Right lobe of liver (tissue), 6 donors: ENCODE results near the gene CFAP43. TPM values are rescaled to one million over a fixed set of nuclear protein-coding genes. Genes with fewer than 3 reads are reported as not detected.

Source experiments
- ATAC-seq, 4 donors: fragments of 200-7000 bp; cut with Tn5 transposase; one replicate each; pipeline ENCODE4 v1.9.1; 2020; ENCODE audit warnings: mild to moderate bottlenecking in 4 of 4, moderate library complexity in 4 of 4
- DNase-seq, 3 donors: peaks; one replicate each; pipeline ENCODE4 v3.0.0-alpha.2; 2020
- H3K27ac ChIP-seq, 3 donors: fragments of 200-600 bp; one replicate each; pipeline ENCODE4 v1.8.0; 2022
- H3K27me3 ChIP-seq, 2 donors: fragments of 200-600 bp; one replicate each; pipeline ENCODE4 v1.8.0; 2022
- H3K36me3 ChIP-seq, 4 donors: fragments of 200-600 bp; sonication (generic) in 1 of 4; one replicate each; pipeline versions ENCODE4 v1.5.1 to v1.8.0; 2017 to 2022; ENCODE audit warnings: control low read depth in 1 of 4
- H3K4me1 ChIP-seq, 4 donors: fragments of 200-600 bp; sonication (generic) in 1 of 4; one replicate each; pipeline versions ENCODE4 v1.5.1 to v1.8.0; 2017 to 2022; ENCODE audit warnings: control low read depth in 1 of 4
- H3K4me3 ChIP-seq, 3 donors: fragments of 200-600 bp; one replicate each; pipeline ENCODE4 v1.8.0; 2022
- H3K9me3 ChIP-seq, 4 donors: fragments of 200-600 bp; sonication (generic) in 1 of 4; one replicate each; pipeline versions ENCODE4 v1.5.1 to v1.8.0; 2017 to 2022; ENCODE audit warnings: control low read depth in 1 of 4
- CTCF ChIP-seq, 4 donors: fragments of 200-600 bp in 3 of 4; fragments of 450-650 bp in 1 of 4; IDR thresholded peaks; one replicate each; pipeline versions ENCODE4 v1.5.1 to v1.8.0; 2016 to 2022; ENCODE audit warnings: antibody characterized with exemption in 4 of 4, mild to moderate bottlenecking in 2 of 4
- POLR2A ChIP-seq: fragments of 450-650 bp; IDR thresholded peaks from one replicate; pipeline ENCODE4 v1.6.1; 2017; ENCODE audit warnings: antibody characterized with exemption, mild to moderate bottlenecking
- WGBS: methylation state at CpG from one replicate; pipeline ENCODE4 v1.1.6; 2018; ENCODE audit warnings: low coverage, low lambda C conversion rate; ENCODE audit not compliant: insufficient coverage; ENCODE audit errors: missing lambda C conversion rate; 5-methylcytosine and 5-hydroxymethylcytosine counted together
- intact Hi-C, 2 donors: fragments of 100-400 bp; cut with DNase I; formaldehyde crosslinking; loops; one replicate each; pipeline versions ENCODE4 v1.11.2 to v1.14.1; 2022
- total RNA-seq, 6 experiments: library from RNA; depleted of rRNA in 2 of 6; stranded (reverse); fragments of >200 nt in 2 of 6; fragmentation: NEBNext Ultra II Directional in 3 of 6; extraction: Animal tissue kit (Norgen Biotek cat#: 25700) in 3 of 6; gene quantifications; one replicate each; pipeline versions ENCODE4 v1.1.0 to v1.2.4, GENCODE V29; 2016 to 2023
- donor health status: DM: no; HTN: yes; CAD: no.
- donor health status: DM: no; HTN: no; CAD: no.
- donor health status: DM: no; HTN: no; CAD: no.
- donor health status: DM: no; HTN: yes; CAD: no.
- donor health status: DM: no; HTN: yes; CAD: no.

The CFAP43 gene
- total RNA-seq, 6 experiments from 2014 or later, result 0.11 to 0.34 (median 0.20) TPM; not detected in 1

GRCh38 chr10:104113376-104113956 is 118.7 kb downstream of the CFAP43 start:
- no peak for DNase-seq
- H3K9me3 ChIP-seq, result no peaks in the 10 kb centered on the region
- no peaks in the 10 kb centered on the region for H3K4me1 ChIP-seq
- no peak overlapping the region for H3K4me3 ChIP-seq
- intact Hi-C loops, result no loop called here
- no peaks in the 10 kb centered on the region for H3K36me3 ChIP-seq
- H3K27ac ChIP-seq, result no peak overlapping the region
- WGBS, result 11% methylated on average over 1 of the region's 1 CpG
- ATAC-seq, result no peak
- no peaks in the 10 kb centered on the region for H3K27me3 ChIP-seq
- TF ChIP-seq POLR2A, result no peak
- no peak for TF ChIP-seq CTCF (IDR thresholded peaks at IDR 0.05)

GRCh38 chr10:104109908-104110662 is 122.1 kb downstream of the CFAP43 start:
- WGBS, result 57% methylated on average over 3 of the region's 3 CpGs
- TF ChIP-seq CTCF (IDR thresholded peaks at IDR 0.05) (no peak), POLR2A (no peak)
- H3K36me3 ChIP-seq, result no peaks in the 10 kb centered on the region
- H3K27ac ChIP-seq, result no peak overlapping the region
- no peaks in the 10 kb centered on the region for H3K4me1 ChIP-seq
- DNase-seq, result no peak
- H3K9me3 ChIP-seq, result no peaks in the 10 kb centered on the region
- H3K4me3 ChIP-seq, result no peak overlapping the region
- H3K27me3 ChIP-seq, result no peaks in the 10 kb centered on the region
- intact Hi-C loops, result no loop called here
- peak in 1 of 4 donors; percentile 68 for ATAC-seq

GRCh38 chr10:104104926-104105325 is 127.2 kb downstream of the CFAP43 start:
- TF ChIP-seq CTCF (IDR thresholded peaks at IDR 0.05), result no peak
- no peak for TF ChIP-seq POLR2A
- WGBS, result 71% methylated on average over 1 of the region's 2 CpGs
- Histone ChIP-seq H3K9me3 (no peaks in the 10 kb centered on the region), H3K4me1 (peaks cover 0 to 10% (median 0%) of the 10 kb centered on the region in 4 donors), H3K27ac (no peak overlapping the region), H3K4me3 (no peak overlapping the region), H3K36me3 (no peaks in the 10 kb centered on the region), H3K27me3 (no peaks in the 10 kb centered on the region)
- DNase-seq, result no peak
- intact Hi-C loops, result no loop called here
- ATAC-seq, result no peak

- Histone ChIP-seq H3K4me1 (peaks cover 0 to 10% (median 0%) of the 10 kb centered on the region in 4 donors), H3K36me3 (no peaks in the 10 kb centered on the region), H3K27ac (no peak overlapping the region), H3K9me3 (no peaks in the 10 kb centered on the region), H3K4me3 (no peak overlapping the region), H3K27me3 (no peaks in the 10 kb centered on the region)
- no peak for DNase-seq
- no peak for ATAC-seq
- 0% methylated on average over 1 of the region's 1 CpG for WGBS
- intact Hi-C loops, result no loop called here
- no peak for TF ChIP-seq CTCF (IDR thresholded peaks at IDR 0.05)
- TF ChIP-seq POLR2A, result no peak
Observed at GRCh38 chr10:104104418-104104817, 127.7 kb downstream of the CFAP43 start.
